GM12872 (cell line): ENCODE measurements around the gene JAM2.

ENCODE experiments used
- TF ChIP-seq, protein P1 (sequence below): IDR thresholded peaks from 3 replicates; pipeline ENCODE4 v1.5.1; 2011; ENCODE audit warnings: low read depth, mild to moderate bottlenecking, low read length, moderate library complexity; ENCODE audit not compliant: insufficient read depth

JAM2 gene

DNA sequence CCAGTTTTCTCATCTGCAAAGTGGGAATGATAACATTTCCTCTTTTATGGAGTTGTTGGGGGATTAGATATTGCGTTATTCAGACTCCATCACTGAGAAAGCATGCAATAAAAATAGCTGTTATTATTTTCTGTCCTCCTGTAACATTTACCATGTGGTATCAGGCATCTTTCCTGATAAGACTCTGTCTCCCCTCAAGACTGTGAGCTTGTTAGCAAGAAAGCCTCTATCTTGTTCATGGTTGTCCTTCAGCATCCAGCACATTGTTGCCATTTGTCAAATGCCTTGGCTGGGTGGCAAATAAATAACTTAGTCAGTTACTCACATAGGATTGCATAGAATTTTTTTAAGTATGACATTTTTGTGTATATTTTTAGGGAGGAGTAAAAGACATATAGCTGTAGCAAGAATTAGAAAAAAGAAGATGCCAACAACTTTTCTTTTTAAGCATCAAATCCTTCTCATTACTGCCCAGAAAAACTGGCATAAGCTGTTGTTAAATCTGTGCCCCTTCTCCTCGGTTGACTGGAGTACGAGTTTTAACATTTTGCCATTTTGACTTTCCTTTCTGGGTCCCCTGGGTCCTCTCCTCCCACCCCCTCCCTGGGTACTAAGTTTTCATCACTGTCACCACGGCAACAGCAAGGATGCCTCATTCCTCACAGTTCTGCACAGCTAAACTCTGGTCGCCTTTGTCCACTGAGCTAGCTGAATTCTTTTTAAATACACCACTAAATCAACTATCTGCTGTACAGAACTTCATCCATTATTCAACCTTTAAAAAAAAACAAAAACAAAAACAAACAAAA is 1.0 kb upstream of the JAM2 start:
- TF ChIP-seq, protein P1, sequence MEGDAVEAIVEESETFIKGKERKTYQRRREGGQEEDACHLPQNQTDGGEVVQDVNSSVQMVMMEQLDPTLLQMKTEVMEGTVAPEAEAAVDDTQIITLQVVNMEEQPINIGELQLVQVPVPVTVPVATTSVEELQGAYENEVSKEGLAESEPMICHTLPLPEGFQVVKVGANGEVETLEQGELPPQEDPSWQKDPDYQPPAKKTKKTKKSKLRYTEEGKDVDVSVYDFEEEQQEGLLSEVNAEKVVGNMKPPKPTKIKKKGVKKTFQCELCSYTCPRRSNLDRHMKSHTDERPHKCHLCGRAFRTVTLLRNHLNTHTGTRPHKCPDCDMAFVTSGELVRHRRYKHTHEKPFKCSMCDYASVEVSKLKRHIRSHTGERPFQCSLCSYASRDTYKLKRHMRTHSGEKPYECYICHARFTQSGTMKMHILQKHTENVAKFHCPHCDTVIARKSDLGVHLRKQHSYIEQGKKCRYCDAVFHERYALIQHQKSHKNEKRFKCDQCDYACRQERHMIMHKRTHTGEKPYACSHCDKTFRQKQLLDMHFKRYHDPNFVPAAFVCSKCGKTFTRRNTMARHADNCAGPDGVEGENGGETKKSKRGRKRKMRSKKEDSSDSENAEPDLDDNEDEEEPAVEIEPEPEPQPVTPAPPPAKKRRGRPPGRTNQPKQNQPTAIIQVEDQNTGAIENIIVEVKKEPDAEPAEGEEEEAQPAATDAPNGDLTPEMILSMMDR: no peak

- TF ChIP-seq, protein P1: peak; percentile 46
Observed at GRCh38 chr21:25639551-25640201, 618 bp downstream of the JAM2 start.

DNA sequence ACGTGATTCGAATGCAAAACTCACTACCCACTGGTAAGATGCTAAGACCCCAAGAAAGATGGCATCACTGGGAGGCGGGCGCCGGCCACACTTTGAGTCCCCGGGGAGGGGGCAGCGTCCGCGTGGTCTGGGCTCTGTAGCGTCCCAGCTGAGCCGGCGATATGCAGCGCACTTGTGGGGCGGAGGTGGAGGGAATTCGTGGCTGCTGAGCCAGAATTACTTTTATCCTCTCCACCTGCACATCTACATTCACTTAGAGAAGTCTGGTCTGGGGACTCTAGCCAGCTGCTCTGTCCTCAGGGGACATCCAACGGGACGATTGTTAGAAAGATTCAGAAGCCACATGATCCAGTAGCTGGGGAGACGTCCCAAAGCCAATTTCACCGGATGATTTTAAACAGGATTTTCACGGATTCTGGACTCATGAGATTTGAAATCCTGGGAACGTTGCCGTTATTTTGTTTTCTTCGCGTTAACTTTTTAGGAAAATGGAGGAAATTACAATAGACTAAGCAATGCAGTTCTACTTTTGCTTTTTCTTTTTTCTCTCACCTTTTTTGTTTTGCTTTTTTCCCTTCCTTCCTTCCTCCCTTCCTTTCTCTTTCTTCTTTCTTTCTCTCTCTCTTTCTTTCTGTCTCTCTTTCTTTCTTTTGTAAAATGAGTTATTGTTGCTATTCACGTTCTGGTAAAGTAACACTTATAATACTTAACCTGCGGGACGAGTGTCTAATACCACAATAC is 1.3 kb downstream of the JAM2 start:
- TF ChIP-seq, protein P1: no peak

GRCh38 chr21:25640943-25641292 is 1.9 kb downstream of the JAM2 start:
- TF ChIP-seq, protein P1: no peak

DNA sequence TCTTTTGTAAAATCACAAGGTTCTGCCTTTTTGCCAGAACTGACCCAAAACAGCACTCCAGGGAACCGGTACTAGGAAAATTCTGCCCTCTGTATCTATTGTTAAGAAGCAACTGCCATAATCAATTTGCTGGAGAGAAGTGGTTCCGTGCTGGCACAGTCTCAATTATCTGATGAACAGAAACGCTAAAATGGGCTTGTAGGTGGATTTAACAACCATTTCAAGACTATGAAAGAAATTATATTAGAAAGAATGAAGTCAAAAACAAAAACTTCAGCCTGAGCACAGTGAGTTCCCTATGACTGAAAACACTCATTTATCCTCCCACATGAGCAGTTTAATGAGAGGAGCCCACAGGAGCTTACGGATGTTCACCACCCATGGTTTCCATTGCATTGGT is 4.4 kb downstream of the JAM2 start:
- TF ChIP-seq, protein P1: no peak

GRCh38 chr21:25646474-25646873 is 7.4 kb downstream of the JAM2 start:
- TF ChIP-seq, protein P1: no peak

DNA sequence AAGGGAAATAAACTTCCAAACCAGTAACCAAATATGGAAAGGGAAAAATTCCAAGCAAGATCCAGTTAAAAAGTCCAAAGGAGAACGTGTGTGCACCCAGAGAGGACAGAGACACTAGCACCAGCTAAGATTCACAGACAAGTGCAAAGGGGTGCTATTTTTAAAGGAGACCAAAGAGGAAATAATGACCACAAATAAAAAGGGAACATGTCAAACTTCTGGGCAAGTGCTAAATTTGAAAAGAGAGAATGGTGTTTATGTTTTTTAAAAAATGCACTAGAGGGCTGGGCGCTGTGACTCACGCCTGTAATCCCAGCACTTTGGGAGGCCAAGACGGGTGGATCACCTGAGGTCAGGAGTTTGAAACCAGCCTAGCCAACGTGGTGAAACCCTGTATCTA is 8.6 kb downstream of the JAM2 start:
- TF ChIP-seq, protein P1: no peak
